Adrenal gland (tissue), 5 donors: ENCODE measurements around the gene MYLK4.

Experiments
- CTCF ChIP-seq, 6 experiments: fragments of 450-650 bp in 4 of 6; fragments of 200-600 bp in 2 of 6; sonication (generic) in 1 of 6; IDR thresholded peaks; 1 replicate in 5 of 6; 2 replicates in 1 of 6; pipeline versions ENCODE4 v1.5.1 to v1.8.0; 2016 to 2021; ENCODE audit warnings: antibody characterized with exemption in 6 of 6, mild to moderate bottlenecking in 2 of 6, moderate library complexity in 1 of 6
- POLR2A ChIP-seq, 2 donors: fragments of 450-650 bp; IDR thresholded peaks; one replicate each; pipeline ENCODE4 v1.6.1; 2017; ENCODE audit warnings: antibody characterized with exemption in 2 of 2, mild to moderate bottlenecking in 2 of 2, moderate library complexity in 1 of 2
- donor health status: DM: no; HTN: no; CAD: no.

- no peak for TF ChIP-seq CTCF (IDR thresholded peaks at IDR 0.05)
- TF ChIP-seq POLR2A (IDR thresholded peaks at IDR 0.05): no peak
Observed at GRCh38 chr6:2798586-2799134, 47.9 kb upstream of the MYLK4 start.
